Trophoblast cell (in vitro differentiated cells and primary cell): Measurements from ENCODE around the gene SLC2A4RG.

Source experiments
- DNase-seq, 2 donors: peaks; one replicate each; pipeline ENCODE4 v3.0.0-alpha.2; 2016
- H2AFZ ChIP-seq: 2 replicates; pipeline ENCODE4 v1.6.1; 2013; ENCODE audit warnings: low read length, moderate library complexity, mild to moderate bottlenecking; ENCODE audit not compliant: insufficient read depth, poor library complexity
- H2AK5ac ChIP-seq: 2 replicates; pipeline ENCODE4 v1.6.1; 2013; ENCODE audit warnings: mild to moderate bottlenecking, low read length
- H2BK120ac ChIP-seq: 2 replicates; pipeline ENCODE4 v1.6.1; 2013; ENCODE audit warnings: low read length, mild to moderate bottlenecking, moderate library complexity; ENCODE audit not compliant: insufficient read depth, poor library complexity
- H2BK12ac ChIP-seq: 2 replicates; pipeline ENCODE4 v1.6.1; 2013; ENCODE audit warnings: mild to moderate bottlenecking, low read length, moderate library complexity
- H2BK5ac ChIP-seq: 2 replicates; pipeline ENCODE4 v1.6.1; 2013; ENCODE audit warnings: low read length, low read depth, moderate library complexity, mild to moderate bottlenecking; ENCODE audit not compliant: poor library complexity
- H3K14ac ChIP-seq: 2 replicates; pipeline ENCODE4 v1.6.1; 2013; ENCODE audit warnings: mild to moderate bottlenecking, low read length
- H3K18ac ChIP-seq: 2 replicates; pipeline ENCODE4 v1.6.1; 2013; ENCODE audit warnings: mild to moderate bottlenecking, low read length
- H3K23ac ChIP-seq: 2 replicates; pipeline ENCODE4 v1.6.1; 2013; ENCODE audit warnings: low read length
- H3K27ac ChIP-seq: 2 replicates; pipeline ENCODE4 v1.5.1; 2013; ENCODE audit warnings: low read depth, mild to moderate bottlenecking, inconsistent platforms, low read length, moderate library complexity
- H3K27me3 ChIP-seq: 2 replicates; pipeline ENCODE4 v1.6.1; 2013; ENCODE audit warnings: inconsistent platforms, mild to moderate bottlenecking, low read length, moderate library complexity; ENCODE audit not compliant: insufficient read depth
- H3K36me3 ChIP-seq, 2 experiments: 1 replicate in 1 of 2; 2 replicates in 1 of 2; pipeline ENCODE4 v1.6.1; 2013; ENCODE audit warnings: low read length in 2 of 2, mild to moderate bottlenecking in 2 of 2, moderate library complexity in 1 of 2; ENCODE audit not compliant: insufficient read depth in 2 of 2, control insufficient read depth in 1 of 2
- H3K4ac ChIP-seq: 2 replicates; pipeline ENCODE4 v1.6.1; 2013; ENCODE audit warnings: low read depth, mild to moderate bottlenecking, low read length, moderate library complexity
- H3K4me1 ChIP-seq, 2 experiments: 1 replicate in 1 of 2; 2 replicates in 1 of 2; pipeline ENCODE4 v1.6.1; 2013; ENCODE audit warnings: low read length in 2 of 2, mild to moderate bottlenecking in 2 of 2, moderate library complexity in 1 of 2; ENCODE audit not compliant: insufficient read depth in 2 of 2, control insufficient read depth in 1 of 2
- H3K4me2 ChIP-seq: 2 replicates; pipeline ENCODE4 v1.6.1; 2013; ENCODE audit warnings: inconsistent platforms, mild to moderate bottlenecking, low read length, moderate library complexity
- H3K4me3 ChIP-seq: 2 replicates; pipeline ENCODE4 v1.5.1; 2013; ENCODE audit warnings: mild to moderate bottlenecking, low read depth, low read length, inconsistent platforms
- H3K79me1 ChIP-seq: one replicate; pipeline ENCODE4 v1.6.1; 2013; ENCODE audit warnings: low read length
- H3K79me2 ChIP-seq: 2 replicates; pipeline ENCODE4 v1.6.1; 2013; ENCODE audit warnings: low read length, mild to moderate bottlenecking; ENCODE audit not compliant: control insufficient read depth, insufficient read depth, poor library complexity
- H3K9ac ChIP-seq: 2 replicates; pipeline ENCODE4 v1.6.1; 2013; ENCODE audit warnings: mild to moderate bottlenecking, low read length
- H3K9me3 ChIP-seq: 2 replicates; pipeline ENCODE4 v1.6.1; 2013; ENCODE audit warnings: low read depth, mild to moderate bottlenecking, control low read depth, inconsistent platforms, low read length; ENCODE audit not compliant: insufficient read depth
- H4K12ac ChIP-seq: 2 replicates; pipeline ENCODE4 v1.6.1; 2013; ENCODE audit warnings: low read depth, mild to moderate bottlenecking, low read length, moderate library complexity
- H4K8ac ChIP-seq: 2 replicates; pipeline ENCODE4 v1.6.1; 2013; ENCODE audit warnings: low read depth, mild to moderate bottlenecking, low read length, moderate library complexity
- H4K91ac ChIP-seq: one replicate; pipeline ENCODE4 v1.6.1; 2013; ENCODE audit warnings: low read depth, mild to moderate bottlenecking, low read length, moderate library complexity
- WGBS: extraction: QIAGEN DNeasy Blood & Tissue Kit; methylation state at CpG from one replicate; pipeline ENCODE4 v1.1.7; 2013; ENCODE audit warnings: missing lambda C conversion rate; ENCODE audit not compliant: insufficient read length, insufficient coverage; ENCODE audit errors: extremely low coverage; 5-methylcytosine and 5-hydroxymethylcytosine counted together

Gene SLC2A4RG

DNA sequence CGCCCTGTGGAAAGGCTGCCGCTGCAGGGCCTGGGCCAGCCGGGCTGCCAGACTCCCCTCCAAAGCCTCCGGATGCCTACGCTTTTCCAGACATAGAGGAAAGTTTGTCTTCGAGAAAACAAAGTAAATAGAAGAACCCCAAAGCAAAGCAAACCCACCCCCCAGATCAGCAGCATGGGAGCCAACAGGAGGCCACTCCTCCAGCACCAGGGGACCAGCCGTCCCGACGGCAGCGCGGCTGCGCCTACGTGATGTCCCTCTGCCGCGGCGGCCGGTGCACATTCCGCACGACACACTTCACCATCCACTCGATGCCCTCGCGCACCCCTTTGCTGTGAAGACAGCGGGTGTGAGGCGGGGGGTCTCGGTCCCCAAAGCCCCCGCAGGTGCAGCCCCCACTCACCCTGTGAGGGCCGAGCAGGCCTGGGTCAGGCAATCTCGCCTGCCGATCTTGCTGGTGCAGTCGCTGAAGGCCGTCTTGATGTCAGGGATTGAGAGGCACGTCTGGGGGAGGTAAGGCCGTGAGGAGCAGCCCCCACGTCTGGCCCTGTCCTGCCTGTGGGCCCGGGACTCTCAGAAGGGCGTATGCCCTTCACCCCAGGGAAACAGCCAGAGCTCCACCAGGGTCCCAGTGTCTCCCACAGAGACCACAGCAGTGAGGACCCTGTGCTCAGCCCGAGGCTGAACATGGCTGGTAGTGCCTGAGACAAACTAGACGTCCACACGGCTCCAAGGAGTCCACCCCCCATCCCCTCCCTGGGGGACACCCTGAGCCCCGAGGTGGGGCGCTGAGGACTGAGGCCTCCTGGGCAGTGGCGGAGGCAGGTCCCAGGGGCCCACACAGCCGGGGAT is 39.2 kb upstream of the SLC2A4RG start:
- Histone ChIP-seq H4K12ac (no peak overlapping the region), H3K4me1 (peaks cover 6 to 11% of the 10 kb centered on the region in 2 experiments), H3K79me2 (no peaks in the 10 kb centered on the region), H3K23ac (no peak overlapping the region), H2BK120ac (no peak overlapping the region), H4K91ac (no peak overlapping the region), H3K14ac (no peak overlapping the region), H4K8ac (no peak overlapping the region), H3K27me3 (no peaks in the 10 kb centered on the region), H3K9ac (no peak overlapping the region), H3K4me2 (no peak overlapping the region), H2BK5ac (no peak overlapping the region), H3K18ac (no peak overlapping the region), H3K36me3 (peaks cover 22 to 23% of the 10 kb centered on the region in 2 experiments), H2AFZ (no peak overlapping the region), H3K4ac (no peak overlapping the region), H3K9me3 (peaks cover 3% of the 10 kb centered on the region), H3K4me3 (no peak overlapping the region), H3K27ac (no peak overlapping the region), H2AK5ac (no peak overlapping the region), H3K79me1 (no peaks in the 10 kb centered on the region), H2BK12ac (no peak overlapping the region)
- DNase-seq = no peak
- WGBS = no CpG with 5 or more reads among the region's 43 CpGs

GRCh38 chr20:63701051-63701328 is 38.6 kb upstream of the SLC2A4RG start:
- Histone ChIP-seq H3K79me2 (no peaks in the 10 kb centered on the region), H3K14ac (no peak overlapping the region), H4K12ac (no peak overlapping the region), H3K18ac (no peak overlapping the region), H3K27me3 (no peaks in the 10 kb centered on the region), H3K9me3 (peaks cover 3% of the 10 kb centered on the region), H3K9ac (no peak overlapping the region), H4K8ac (no peak overlapping the region), H2BK5ac (no peak overlapping the region), H4K91ac (no peak overlapping the region), H3K4me2 (no peak overlapping the region), H3K4ac (no peak overlapping the region), H3K36me3 (peaks cover 27 to 28% of the 10 kb centered on the region in 2 experiments), H3K23ac (no peak overlapping the region), H2BK120ac (no peak overlapping the region), H2AK5ac (no peak overlapping the region), H2BK12ac (no peak overlapping the region), H3K4me3 (no peak overlapping the region), H3K4me1 (peaks cover 6 to 11% of the 10 kb centered on the region in 2 experiments), H2AFZ (no peak overlapping the region), H3K27ac (no peak overlapping the region), H3K79me1 (no peaks in the 10 kb centered on the region)
- no peak for DNase-seq
- no CpG with 5 or more reads among the region's 5 CpGs for WGBS

DNA sequence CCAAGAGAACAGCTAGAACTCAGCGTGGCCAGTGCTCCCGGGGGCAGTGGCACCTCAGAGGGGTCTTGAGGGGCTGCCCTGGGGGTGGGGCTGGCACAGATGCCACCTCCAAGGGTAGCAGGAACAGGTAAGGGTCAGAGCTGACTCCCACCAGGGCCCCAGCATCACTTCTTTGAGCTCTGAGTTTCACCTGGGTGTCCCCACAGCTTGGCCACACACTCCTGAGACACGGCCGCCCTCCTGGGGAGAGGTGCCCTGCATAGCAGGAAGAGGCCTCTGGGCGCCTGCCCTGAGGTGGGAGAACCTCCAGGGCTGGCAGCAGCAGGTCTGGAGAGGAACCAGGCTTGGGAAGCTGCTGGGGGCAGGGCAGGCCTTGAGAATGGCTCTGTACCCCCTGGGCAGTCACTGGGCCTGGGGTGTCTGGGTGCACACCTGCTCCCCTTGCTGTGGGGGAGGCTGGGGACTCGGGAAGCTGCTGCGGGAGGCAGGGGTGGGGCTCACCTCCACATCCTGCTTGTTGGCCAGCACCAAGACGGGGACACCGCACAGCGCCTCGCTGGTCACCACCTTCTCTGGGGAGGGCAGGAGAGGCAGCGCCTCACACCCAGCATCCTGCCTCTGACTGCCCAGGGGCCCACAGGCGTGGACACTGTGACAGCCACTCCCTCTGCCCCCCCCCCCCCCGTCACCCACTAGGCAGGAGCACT is 38.1 kb upstream of the SLC2A4RG start:
- no peak overlapping the region for H3K23ac ChIP-seq
- no peak overlapping the region for H3K27ac ChIP-seq
- H3K4ac ChIP-seq = no peak overlapping the region
- no peak overlapping the region for H2BK5ac ChIP-seq
- H2BK12ac ChIP-seq = no peak overlapping the region
- H3K4me2 ChIP-seq = no peak overlapping the region
- H3K9me3 ChIP-seq = peaks cover 3% of the 10 kb centered on the region
- no peaks in the 10 kb centered on the region for H3K79me2 ChIP-seq
- no peak overlapping the region for H3K4me3 ChIP-seq
- no peak overlapping the region for H4K12ac ChIP-seq
- no peak overlapping the region for H3K18ac ChIP-seq
- no peak overlapping the region for H4K8ac ChIP-seq
- peaks cover 6 to 11% of the 10 kb centered on the region in 2 experiments for H3K4me1 ChIP-seq
- DNase-seq = no peak
- H2AFZ ChIP-seq = no peak overlapping the region
- no peak overlapping the region for H4K91ac ChIP-seq
- peaks cover 32 to 33% of the 10 kb centered on the region in 2 experiments for H3K36me3 ChIP-seq
- H3K9ac ChIP-seq = no peak overlapping the region
- H3K79me1 ChIP-seq = no peaks in the 10 kb centered on the region
- H3K14ac ChIP-seq = no peak overlapping the region
- no peak overlapping the region for H2AK5ac ChIP-seq
- H2BK120ac ChIP-seq = no peak overlapping the region
- no peaks in the 10 kb centered on the region for H3K27me3 ChIP-seq
- no CpG with 5 or more reads among the region's 14 CpGs for WGBS

DNA sequence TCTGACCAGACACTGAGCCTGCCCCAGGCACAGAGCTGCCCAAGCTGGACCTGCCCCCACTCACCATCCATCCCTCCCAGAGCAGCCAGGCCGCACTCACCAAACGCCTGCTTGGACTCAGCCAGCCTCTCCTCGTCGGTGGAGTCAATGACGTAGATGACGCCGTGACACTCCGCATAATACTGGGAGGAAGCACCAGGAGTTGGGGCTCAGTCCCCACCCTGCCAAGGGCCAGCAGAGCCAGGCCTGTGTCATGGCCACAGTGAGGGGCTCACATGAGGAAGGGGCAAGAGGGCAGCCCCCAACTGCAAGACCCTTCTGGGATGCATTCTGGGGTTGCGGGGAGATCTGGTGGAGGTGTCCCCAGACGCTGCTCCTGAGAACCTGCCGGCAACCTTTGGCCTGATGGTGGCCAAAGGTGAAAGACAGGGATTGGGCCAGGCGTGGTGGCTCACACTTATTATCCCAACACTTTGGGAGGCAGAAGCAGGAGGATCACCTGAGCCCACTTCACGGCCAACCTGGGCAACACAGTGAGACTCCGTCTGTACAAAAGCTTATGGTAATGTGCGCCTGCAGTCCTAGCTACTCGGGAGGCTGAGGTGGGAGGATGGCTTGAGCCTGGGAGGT is 37.4 kb upstream of the SLC2A4RG start:
- Histone ChIP-seq H3K79me2 (peaks cover 4% of the 10 kb centered on the region), H4K91ac (no peak overlapping the region), H3K9ac (no peak overlapping the region), H3K4me3 (no peak overlapping the region), H2BK5ac (no peak overlapping the region), H3K4me2 (no peak overlapping the region), H3K79me1 (no peaks in the 10 kb centered on the region), H3K9me3 (peaks cover 3% of the 10 kb centered on the region), H2BK120ac (no peak overlapping the region), H3K36me3 (peaks cover 34% of the 10 kb centered on the region in 2 experiments), H3K27ac (no peak overlapping the region), H3K4ac (no peak overlapping the region), H3K18ac (no peak overlapping the region), H2AFZ (no peak overlapping the region), H4K12ac (no peak overlapping the region), H3K4me1 (peaks cover 6 to 10% of the 10 kb centered on the region in 2 experiments), H3K14ac (no peak overlapping the region), H3K27me3 (no peaks in the 10 kb centered on the region), H2AK5ac (no peak overlapping the region), H3K23ac (no peak overlapping the region), H4K8ac (no peak overlapping the region), H2BK12ac (no peak overlapping the region)
- no peak for DNase-seq
- WGBS = no CpG with 5 or more reads among the region's 16 CpGs
